Measurements from ENCODE around the gene PTH2R.

DNA sequence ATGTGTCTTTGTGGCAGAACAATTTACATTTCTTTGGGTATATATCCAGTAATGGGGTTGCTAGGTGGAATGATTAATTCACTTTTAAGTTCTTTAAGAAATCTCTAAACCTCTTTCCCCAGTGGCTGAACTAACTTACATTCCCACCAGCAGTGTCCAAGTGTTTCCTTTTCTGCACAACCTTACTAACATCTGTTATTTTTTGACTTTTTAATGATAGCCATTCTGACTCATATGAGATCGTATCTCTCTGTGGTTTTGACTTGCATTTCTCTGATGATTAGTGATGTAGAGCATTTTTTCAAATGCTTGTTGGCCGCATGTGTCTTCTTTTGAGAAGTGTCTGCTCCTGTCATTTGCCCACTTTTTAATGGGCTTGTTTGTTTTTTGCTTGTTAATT, 43.1 kb upstream of the PTH2R start:
- TF ChIP-seq, protein P1, sequence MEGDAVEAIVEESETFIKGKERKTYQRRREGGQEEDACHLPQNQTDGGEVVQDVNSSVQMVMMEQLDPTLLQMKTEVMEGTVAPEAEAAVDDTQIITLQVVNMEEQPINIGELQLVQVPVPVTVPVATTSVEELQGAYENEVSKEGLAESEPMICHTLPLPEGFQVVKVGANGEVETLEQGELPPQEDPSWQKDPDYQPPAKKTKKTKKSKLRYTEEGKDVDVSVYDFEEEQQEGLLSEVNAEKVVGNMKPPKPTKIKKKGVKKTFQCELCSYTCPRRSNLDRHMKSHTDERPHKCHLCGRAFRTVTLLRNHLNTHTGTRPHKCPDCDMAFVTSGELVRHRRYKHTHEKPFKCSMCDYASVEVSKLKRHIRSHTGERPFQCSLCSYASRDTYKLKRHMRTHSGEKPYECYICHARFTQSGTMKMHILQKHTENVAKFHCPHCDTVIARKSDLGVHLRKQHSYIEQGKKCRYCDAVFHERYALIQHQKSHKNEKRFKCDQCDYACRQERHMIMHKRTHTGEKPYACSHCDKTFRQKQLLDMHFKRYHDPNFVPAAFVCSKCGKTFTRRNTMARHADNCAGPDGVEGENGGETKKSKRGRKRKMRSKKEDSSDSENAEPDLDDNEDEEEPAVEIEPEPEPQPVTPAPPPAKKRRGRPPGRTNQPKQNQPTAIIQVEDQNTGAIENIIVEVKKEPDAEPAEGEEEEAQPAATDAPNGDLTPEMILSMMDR (IDR thresholded peaks at IDR 0.05 in 2 of 3, conservative IDR thresholded peaks at IDR 0.05 in 1 of 3; ENCODE audit: borderline replicate concordance in 1 of 3, insufficient read depth in 1 of 3, low read depth in 2 of 3, low read length in 2 of 3): no peak
- TF ChIP-seq POLR2A (IDR thresholded peaks at IDR 0.05; ENCODE audit: borderline replicate concordance, extremely low read depth, insufficient read depth, insufficient read length): no peak
- no peak for TF ChIP-seq EZH2 (IDR thresholded peaks at IDR 0.05)
- TF ChIP-seq, protein P2, sequence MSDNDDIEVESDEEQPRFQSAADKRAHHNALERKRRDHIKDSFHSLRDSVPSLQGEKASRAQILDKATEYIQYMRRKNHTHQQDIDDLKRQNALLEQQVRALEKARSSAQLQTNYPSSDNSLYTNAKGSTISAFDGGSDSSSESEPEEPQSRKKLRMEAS (IDR thresholded peaks at IDR 0.05): no peak
- TF ChIP-seq, protein P3, sequence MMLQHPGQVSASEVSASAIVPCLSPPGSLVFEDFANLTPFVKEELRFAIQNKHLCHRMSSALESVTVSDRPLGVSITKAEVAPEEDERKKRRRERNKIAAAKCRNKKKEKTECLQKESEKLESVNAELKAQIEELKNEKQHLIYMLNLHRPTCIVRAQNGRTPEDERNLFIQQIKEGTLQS (IDR thresholded peaks at IDR 0.05): no peak

Measured in HCT116 (cell line).